Measurements from ENCODE around the gene HNRNPA3.
A peak's percentile ranks its signal among the peaks of the same experiment; 100 is the strongest.

Gene HNRNPA3

GRCh38 chr2:177225965-177226360 lies 13.4 kb downstream of the HNRNPA3 start:
- TF ChIP-seq CTCF (IDR thresholded peaks at IDR 0.05; ENCODE audit: unreplicated experiment in 3 of 3): no peak
- Mint-ChIP-seq H3K4me3 (no peak overlapping the region), H3K27me3 (ENCODE audit: low read depth) (no peaks in the 10 kb centered on the region), H3K9me3 (no peaks in the 10 kb centered on the region), H3K4me1 (no peaks in the 10 kb centered on the region), H3K36me3 (ENCODE audit: low read depth) (peaks cover 65% of the 10 kb centered on the region), H3K27ac (peak overlapping the region; percentile 20 to 65 (median 46))

DNA sequence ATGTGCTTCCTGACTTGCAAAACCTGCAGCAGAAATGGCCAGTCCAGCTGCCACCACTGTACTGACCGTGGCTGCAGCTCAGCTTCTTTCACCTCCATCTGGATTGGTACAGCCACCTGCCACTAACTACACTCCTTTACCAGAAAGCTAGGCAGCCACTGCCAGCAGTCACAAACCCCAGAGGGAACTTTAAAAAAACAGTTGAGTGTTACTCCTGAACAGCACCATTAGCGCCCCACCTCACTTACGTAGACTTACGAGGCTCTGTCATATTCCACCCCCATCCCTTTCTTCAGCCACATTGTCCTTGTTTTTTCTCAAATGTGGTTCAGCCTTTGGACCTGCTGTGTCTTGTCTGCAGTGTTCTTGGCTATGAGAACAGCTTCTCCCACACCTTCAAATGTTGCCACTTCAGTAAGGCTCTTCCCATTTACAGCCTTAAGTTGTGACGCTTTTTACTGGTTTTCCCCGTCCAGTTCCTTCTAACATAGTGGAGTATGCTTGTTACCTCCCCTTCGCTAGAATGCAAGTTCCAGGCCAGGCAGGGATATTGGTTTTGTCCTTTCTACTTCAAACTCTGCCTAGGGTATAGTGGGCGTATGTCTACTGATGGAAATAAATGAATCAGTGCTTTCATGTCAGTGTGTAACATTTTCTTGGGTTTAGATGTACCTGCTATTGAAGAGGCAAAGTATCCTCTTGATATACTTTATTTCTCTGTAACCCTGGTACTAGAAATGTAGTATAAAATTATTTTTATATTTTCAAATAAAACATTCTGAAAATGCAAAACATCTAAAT lies 17.0 kb downstream of the HNRNPA3 start:
- no peak for TF ChIP-seq CTCF (IDR thresholded peaks at IDR 0.05; ENCODE audit: unreplicated experiment in 3 of 3)
- no peak overlapping the region for H3K4me3 Mint-ChIP-seq

GRCh38 chr2:177231270-177231669 lies 18.7 kb downstream of the HNRNPA3 start:
- Mint-ChIP-seq H3K27me3 (ENCODE audit: low read depth) (no peaks in the 10 kb centered on the region), H3K36me3 (ENCODE audit: low read depth) (peaks cover 67% of the 10 kb centered on the region), H3K9me3 (no peaks in the 10 kb centered on the region), H3K4me1 (peaks cover 15% of the 10 kb centered on the region), H3K27ac (peak overlapping the region in 1 of 3 experiments; percentile 60), H3K4me3 (no peak overlapping the region)
- TF ChIP-seq CTCF (IDR thresholded peaks at IDR 0.05; ENCODE audit: unreplicated experiment in 3 of 3): no peak

More for the DNA sequence above, 17.0 kb downstream of the HNRNPA3 start:
- peaks cover 5% of the 10 kb centered on the region for H3K4me1 Mint-ChIP-seq
- peaks cover 70% of the 10 kb centered on the region for H3K36me3 Mint-ChIP-seq (ENCODE audit: low read depth)
- no peaks in the 10 kb centered on the region for H3K9me3 Mint-ChIP-seq
- H3K27ac Mint-ChIP-seq: peak overlapping the region in 2 of 3 experiments; percentile 6 to 49
- H3K27me3 Mint-ChIP-seq (ENCODE audit: low read depth): no peaks in the 10 kb centered on the region

GRCh38 chr2:177232098-177232704 lies 19.6 kb downstream of the HNRNPA3 start:
- H3K36me3 Mint-ChIP-seq (ENCODE audit: low read depth): peaks cover 59% of the 10 kb centered on the region
- no peak overlapping the region for H3K4me3 Mint-ChIP-seq
- H3K9me3 Mint-ChIP-seq: no peaks in the 10 kb centered on the region
- TF ChIP-seq CTCF (IDR thresholded peaks at IDR 0.05; ENCODE audit: unreplicated experiment in 3 of 3): no peak
- no peaks in the 10 kb centered on the region for H3K27me3 Mint-ChIP-seq (ENCODE audit: low read depth)
- peak overlapping the region in 1 of 3 experiments; percentile 48 for H3K27ac Mint-ChIP-seq
- H3K4me1 Mint-ChIP-seq: peaks cover 16% of the 10 kb centered on the region

DNA sequence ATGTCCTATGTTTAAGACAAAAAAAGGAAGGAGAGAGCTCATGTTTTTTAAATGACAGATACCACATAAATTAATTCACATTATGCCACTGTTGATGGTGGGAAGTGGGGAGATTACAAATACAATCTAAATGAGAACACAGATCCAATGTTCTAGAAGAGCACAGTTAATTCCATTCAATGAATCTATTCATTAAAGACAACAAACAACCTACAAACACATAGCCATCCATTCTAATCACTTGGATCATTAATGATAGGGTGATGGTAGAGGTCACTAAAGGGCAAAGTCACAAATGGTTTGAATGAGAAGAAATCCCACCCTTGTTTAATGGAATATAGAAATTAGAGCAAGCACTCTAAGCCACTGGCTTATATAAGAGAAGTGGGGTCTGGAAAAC lies 21.7 kb downstream of the HNRNPA3 start:
- Mint-ChIP-seq H3K27ac (peak overlapping the region in 1 of 3 experiments; percentile 6), H3K9me3 (no peaks in the 10 kb centered on the region), H3K4me1 (peaks cover 28% of the 10 kb centered on the region), H3K4me3 (no peak overlapping the region), H3K36me3 (ENCODE audit: low read depth) (peaks cover 49% of the 10 kb centered on the region), H3K27me3 (ENCODE audit: low read depth) (no peaks in the 10 kb centered on the region)
- TF ChIP-seq CTCF (IDR thresholded peaks at IDR 0.05; ENCODE audit: unreplicated experiment in 3 of 3): no peak
